NCI-H146 (cell line): Measurements from ENCODE around the gene AKT1.

Source experiments
- DNase-seq: peaks from one replicate; lab custom pipeline; 2025; lab: John Stamatoyannopoulos, UW

The AKT1 gene

GRCh38 chr14:104786091-104786586, 9.4 kb downstream of the AKT1 start:
- DNase-seq, result no peak

DNA sequence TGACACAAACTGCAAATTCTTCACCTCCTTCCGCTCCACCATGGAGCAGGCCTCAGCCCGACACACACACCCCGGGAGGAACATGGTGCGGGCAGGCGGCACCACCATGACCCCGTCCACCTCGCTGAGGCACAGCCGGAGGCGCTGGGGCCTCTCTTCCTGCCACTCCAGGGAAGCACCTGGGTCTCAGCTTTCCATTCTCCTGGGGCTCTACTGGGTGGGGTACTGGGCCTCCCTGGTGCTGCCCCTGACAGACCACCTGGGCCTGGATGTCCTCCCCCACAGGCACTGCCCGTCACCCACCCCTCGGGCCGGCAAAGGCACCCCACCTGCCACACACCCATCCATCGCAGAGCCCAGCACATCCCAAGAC, 9.9 kb downstream of the AKT1 start:
- no peak for DNase-seq

DNA sequence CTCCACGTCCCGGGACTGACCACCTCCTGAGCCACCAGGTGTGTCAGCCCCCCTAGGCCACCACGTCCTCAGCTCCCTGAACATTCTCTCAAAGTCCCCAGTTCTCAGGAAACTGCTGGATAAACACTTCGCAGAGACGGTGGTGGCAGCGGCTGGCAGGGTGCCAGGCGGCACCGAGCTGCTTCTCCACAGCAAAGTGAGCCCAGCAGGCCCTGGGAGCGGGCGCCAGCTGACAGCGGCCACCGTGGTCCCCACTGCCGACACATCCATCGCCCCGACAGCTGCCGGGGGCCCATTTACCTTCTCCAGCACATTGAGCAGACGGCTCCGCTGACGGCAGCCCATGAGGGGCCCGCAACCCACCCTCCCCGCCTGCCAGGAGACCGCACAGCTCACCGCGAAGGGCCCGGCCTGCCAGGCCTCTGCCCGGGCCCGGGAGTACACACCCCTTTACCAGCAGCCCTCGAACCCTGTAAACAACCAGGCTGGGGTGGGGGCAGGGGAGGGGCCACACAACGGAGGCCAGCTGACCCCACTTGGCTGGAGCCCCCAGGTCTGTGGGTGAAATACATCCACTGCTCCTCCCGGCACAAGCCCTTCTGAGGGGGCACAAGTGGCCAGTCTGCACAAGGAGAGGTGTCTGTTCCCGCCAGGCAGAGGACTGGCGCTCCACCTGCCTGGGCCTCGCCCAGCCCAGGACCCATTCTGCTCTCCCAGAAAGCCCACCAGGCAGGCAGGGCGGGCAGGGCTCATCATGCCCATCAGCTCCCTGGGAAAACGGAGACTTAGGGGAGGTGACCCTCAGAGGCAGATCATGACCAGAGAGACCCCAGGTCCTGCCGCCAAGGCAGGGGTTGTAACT, 10.5 kb downstream of the AKT1 start:
- DNase-seq, result no peak

DNA sequence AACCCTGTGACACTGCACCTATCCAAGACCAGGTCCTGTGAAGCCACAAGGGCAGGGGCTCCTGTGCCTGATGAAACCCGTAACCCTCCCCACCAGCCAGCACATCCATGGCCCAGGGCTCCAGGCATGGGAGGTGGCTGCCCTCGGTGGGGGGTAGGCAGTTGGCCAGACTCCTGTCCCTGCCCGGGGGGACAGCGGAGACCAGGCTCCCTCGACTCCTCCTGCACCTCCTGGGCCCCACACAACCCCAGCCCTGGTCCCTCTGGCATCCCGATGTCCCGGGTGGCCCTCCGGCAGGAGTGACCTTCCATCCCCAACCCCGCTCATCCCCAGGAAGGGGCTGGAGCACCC, 11.4 kb downstream of the AKT1 start:
- no peak for DNase-seq

DNA sequence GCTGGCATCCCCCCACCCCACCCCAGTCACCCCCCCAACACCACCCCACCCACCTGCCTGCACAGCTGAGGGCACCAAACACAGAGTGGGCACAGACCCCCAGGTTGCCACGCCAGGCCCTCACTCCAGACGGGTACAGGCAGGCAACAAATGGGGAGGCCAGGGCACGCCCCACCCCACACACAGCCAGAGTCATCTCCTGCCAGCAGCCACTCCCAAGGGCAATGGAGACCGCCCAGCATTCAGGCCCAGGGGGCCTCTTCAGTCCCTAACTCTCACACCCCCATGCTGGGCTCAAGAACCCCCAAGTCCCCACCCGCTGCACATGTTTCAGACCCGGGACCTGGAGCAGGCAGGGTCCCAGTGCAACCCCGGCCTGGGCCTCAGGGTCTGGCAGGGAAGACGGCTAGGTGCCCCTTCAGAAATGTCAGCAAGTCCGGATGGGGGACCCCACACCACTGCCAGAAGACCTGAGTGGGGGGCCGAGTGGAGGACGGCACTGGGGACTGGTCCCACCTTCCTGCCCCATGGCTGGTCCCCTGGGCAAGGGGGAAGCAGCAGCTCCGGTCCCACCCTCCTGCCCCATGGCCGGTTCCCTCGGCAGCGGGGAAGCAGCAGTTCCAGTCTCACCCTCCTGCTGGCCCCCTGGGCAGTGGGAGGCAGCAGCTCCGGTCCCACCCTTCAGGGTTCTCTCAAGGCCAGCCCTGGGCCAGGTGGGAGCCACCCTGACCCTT, 11.9 kb downstream of the AKT1 start:
- no peak for DNase-seq

GRCh38 chr14:104782808-104783139, 12.8 kb downstream of the AKT1 start:
- DNase-seq, result no peak

GRCh38 chr14:104782086-104782807, 13.3 kb downstream of the AKT1 start:
- no peak for DNase-seq

- peak; percentile 82 for DNase-seq
These were observed 14.1 kb downstream of the AKT1 start for GRCh38 chr14:104781271-104782077.

DNA sequence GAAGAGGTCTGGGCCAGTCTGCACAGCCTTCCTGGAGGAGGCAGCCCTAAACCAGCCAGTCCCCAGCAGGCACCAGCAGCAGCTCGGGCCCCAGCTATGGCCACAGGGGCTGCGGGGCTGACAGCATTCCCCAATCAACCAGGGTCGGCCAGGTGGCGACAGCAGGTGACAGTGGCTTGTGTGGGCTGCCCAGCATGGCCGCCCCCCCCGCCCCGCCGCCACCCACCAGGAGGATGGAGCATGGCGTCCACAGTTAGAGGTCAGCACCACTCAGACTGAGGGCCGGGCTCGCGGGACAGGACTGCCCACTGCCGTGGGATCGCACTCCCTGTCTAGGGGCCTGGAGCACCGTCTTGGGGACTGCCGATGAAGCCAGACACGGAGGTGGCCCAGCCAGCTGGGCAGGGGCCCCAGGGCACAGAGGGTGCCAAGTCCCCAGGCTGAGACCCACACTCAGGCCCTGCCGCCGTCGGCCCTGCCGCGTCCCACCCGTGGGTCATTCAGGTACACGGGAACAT, 15.0 kb downstream of the AKT1 start:
- DNase-seq, result no peak

DNA sequence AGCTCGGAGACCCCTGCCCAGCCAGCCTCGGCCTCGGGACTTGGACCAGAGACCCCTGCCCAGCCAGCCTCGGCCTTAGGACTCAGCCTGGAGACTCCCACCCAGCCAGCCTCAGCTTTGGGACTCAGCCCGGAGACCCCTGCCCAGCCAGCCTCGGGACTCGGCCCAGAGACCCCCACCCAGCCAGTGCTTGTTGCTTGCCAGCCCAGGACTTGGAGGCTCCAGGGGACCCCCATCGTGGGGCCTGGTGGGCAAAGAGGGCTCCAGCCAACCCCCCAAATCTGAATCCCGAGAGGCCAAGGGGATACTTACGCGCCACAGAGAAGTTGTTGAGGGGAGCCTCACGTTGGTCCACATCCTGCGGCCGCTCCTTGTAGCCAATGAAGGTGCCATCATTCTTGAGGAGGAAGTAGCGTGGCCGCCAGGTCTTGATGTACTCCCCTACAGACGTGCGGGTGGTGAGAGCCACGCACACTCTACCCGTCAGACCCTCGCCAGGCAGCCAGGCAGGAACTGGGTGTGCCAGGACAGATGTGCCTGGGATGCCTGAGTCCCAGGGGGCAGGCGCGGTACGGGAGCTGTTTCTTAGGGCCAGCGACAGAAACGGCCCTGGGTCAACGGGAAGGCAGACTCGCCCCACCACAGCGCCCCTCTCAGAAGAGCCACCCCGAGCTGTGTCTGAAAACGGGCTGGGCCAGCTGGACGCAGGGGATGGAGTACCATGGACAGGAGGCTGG, 15.6 kb downstream of the AKT1 start:
- DNase-seq, result no peak

DNA sequence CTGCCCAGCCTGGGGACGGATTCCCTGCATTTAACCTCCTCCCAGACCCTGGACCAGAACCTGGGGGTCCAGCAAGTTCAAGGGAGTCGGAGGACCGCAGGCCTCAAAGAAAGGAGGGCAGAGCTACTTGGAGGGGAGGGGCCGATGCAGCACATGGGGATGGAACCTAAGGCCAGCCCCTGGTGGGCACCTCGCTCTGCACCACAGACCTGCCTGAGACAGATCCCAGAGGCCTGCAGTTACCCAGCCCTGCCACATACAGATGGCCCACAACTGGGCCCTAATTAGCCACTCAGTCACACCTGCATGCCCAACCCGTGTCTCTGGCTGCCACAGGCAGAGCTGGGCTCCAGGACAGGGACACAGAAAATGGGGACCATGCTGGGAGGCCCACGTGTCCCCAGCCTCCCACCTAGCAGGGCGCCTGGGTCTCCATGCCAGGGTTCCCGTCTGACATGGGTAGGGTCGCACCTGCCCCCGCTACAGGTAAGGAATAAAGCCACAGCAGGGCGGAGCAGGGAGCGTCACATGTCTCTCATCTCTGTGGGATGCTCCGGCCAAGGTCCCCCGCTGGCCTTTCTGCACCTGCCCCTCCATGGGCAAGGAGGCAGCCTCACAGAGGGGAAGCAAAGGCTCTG, 16.7 kb downstream of the AKT1 start:
- peak; percentile 98 for DNase-seq

DNA sequence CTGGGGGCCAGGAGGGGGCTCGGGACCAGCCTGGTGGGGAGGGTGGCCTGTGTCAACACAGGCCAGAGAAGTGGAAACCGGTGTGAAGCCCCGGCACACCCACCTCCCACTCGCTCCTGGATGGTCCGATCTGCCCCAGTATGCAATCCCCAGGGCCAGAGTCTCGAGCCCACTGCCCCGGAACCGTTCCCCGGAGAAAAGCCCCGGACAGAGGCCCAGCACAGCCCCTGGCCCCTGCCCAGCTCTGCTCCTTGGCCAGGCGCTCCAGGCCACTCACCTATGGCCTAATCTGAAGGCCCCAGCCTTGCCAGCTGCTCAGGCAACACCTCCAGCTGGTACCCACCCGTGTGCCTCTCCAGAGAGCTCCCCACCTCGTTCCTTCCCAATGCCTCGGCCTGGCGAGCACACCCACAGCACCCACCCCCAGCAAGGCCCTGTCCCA, 17.7 kb downstream of the AKT1 start:
- DNase-seq, result no peak

- no peak for DNase-seq
These were observed 18.4 kb downstream of the AKT1 start for GRCh38 chr14:104776961-104777807.

- no peak for DNase-seq
These were observed 19.1 kb downstream of the AKT1 start for GRCh38 chr14:104776481-104776880.

GRCh38 chr14:104775073-104775489, 20.5 kb downstream of the AKT1 start:
- no peak for DNase-seq

GRCh38 chr14:104774453-104775072, 21.0 kb downstream of the AKT1 start:
- DNase-seq, result no peak

- peak; percentile 43 for DNase-seq
These were observed 21.8 kb downstream of the AKT1 start for GRCh38 chr14:104773505-104774452.
